SJSA1 (cell line): ENCODE measurements around the gene PRKCE. TPM values are rescaled to one million over a fixed set of nuclear protein-coding genes. Genes with fewer than 3 reads are reported as not detected.

ENCODE experiments used
- DNase-seq, 2 experiments: peaks; one replicate each; pipeline ENCODE4 v3.0.0-alpha.2; 2015 to 2020; ENCODE audit warnings: low spot score in 2 of 2, low read depth in 1 of 2
- H3K27ac ChIP-seq: fragments of 250-450 bp; sonication (Bioruptor Pico); 2 replicates; pipeline ENCODE4 v1.5.1; 2020; ENCODE audit warnings: mild to moderate bottlenecking, moderate library complexity
- H3K27me3 ChIP-seq: fragments of 250-450 bp; sonication (Bioruptor Pico); replicated peaks from 2 replicates; pipeline ENCODE4 v1.5.1; 2020; ENCODE audit warnings: mild to moderate bottlenecking, moderate library complexity
- H3K36me3 ChIP-seq: fragments of 250-450 bp; sonication (Bioruptor Pico); 2 replicates; pipeline ENCODE4 v1.5.1; 2020; ENCODE audit warnings: mild to moderate bottlenecking
- H3K4me1 ChIP-seq: fragments of 250-450 bp; sonication (Bioruptor Pico); replicated peaks from 2 replicates; pipeline ENCODE4 v1.6.1; 2021; ENCODE audit warnings: mild to moderate bottlenecking
- H3K4me3 ChIP-seq: fragments of 250-450 bp; sonication (Bioruptor Pico); 2 replicates; pipeline ENCODE4 v1.5.1; 2020; ENCODE audit warnings: mild to moderate bottlenecking
- H3K9me3 ChIP-seq: fragments of 250-450 bp; sonication (Bioruptor Pico); replicated peaks from 2 replicates; pipeline ENCODE4 v1.5.1; 2020; ENCODE audit warnings: mild to moderate bottlenecking
- total RNA-seq: library from RNA; depleted of rRNA; stranded (reverse); fragments of >200 nt; shearing (Covaris generic); gene quantifications from 2 replicates; pipeline ENCODE4 v1.2.3, GENCODE V29; 2014

PRKCE gene
- total RNA-seq, 1 experiment from 2014 or later: 43.3 TPM

GRCh38 chr2:45981384-45981930 lies 330.0 kb downstream of the PRKCE start:
- Histone ChIP-seq H3K27me3 (no peaks in the 10 kb centered on the region), H3K9me3 (no peaks in the 10 kb centered on the region), H3K27ac (no peak overlapping the region), H3K36me3 (no peaks in the 10 kb centered on the region), H3K4me3 (no peak overlapping the region), H3K4me1 (no peaks in the 10 kb centered on the region)
- peak in 1 of 2 experiments; percentile 2 for DNase-seq

- H3K36me3 ChIP-seq: no peaks in the 10 kb centered on the region
- no peak overlapping the region for H3K27ac ChIP-seq
- H3K9me3 ChIP-seq: no peaks in the 10 kb centered on the region
- H3K4me3 ChIP-seq: no peak overlapping the region
- no peaks in the 10 kb centered on the region for H3K4me1 ChIP-seq
- peak in 1 of 2 experiments; percentile 23 for DNase-seq
- H3K27me3 ChIP-seq: no peaks in the 10 kb centered on the region
These were observed 330.6 kb downstream of the PRKCE start for GRCh38 chr2:45982096-45982495.

GRCh38 chr2:45983213-45983612 lies 331.7 kb downstream of the PRKCE start:
- no peaks in the 10 kb centered on the region for H3K4me1 ChIP-seq
- peak in 1 of 2 experiments; percentile 26 for DNase-seq
- H3K27me3 ChIP-seq: no peaks in the 10 kb centered on the region
- no peaks in the 10 kb centered on the region for H3K36me3 ChIP-seq
- H3K4me3 ChIP-seq: no peak overlapping the region
- H3K27ac ChIP-seq: no peak overlapping the region
- no peaks in the 10 kb centered on the region for H3K9me3 ChIP-seq

GRCh38 chr2:45984366-45984765 lies 332.9 kb downstream of the PRKCE start:
- no peaks in the 10 kb centered on the region for H3K36me3 ChIP-seq
- H3K4me1 ChIP-seq: no peaks in the 10 kb centered on the region
- H3K4me3 ChIP-seq: no peak overlapping the region
- H3K9me3 ChIP-seq: no peaks in the 10 kb centered on the region
- H3K27me3 ChIP-seq: no peaks in the 10 kb centered on the region
- DNase-seq: peak in 1 of 2 experiments; percentile 28
- no peak overlapping the region for H3K27ac ChIP-seq

- H3K27me3 ChIP-seq: no peaks in the 10 kb centered on the region
These were observed 333.5 kb downstream of the PRKCE start for GRCh38 chr2:45984896-45985473.

DNA sequence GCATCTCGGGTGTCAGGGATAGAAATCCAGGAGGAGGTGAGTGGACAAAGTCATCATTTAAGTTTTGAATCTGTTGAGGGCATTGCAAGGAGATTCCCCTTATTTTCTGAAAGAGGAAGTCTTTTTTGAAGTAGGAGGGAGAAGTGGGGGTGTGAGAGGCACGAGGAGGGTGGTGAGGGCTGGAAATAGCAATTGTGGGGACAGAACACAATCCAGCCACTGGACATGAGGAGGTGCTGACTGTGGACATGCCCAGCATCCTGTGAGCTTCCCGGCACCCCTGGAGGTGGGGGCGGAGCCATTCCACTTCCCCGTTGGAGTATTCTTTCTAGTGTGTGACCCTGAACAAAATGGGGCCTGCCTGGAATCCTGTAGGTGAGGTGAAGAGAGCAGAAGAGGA lies 335.0 kb downstream of the PRKCE start:
- H3K4me3 ChIP-seq: no peak overlapping the region
- H3K27me3 ChIP-seq: no peaks in the 10 kb centered on the region
- H3K27ac ChIP-seq: no peak overlapping the region
- H3K36me3 ChIP-seq: no peaks in the 10 kb centered on the region
- DNase-seq: peak in 1 of 2 experiments; percentile 35
- no peaks in the 10 kb centered on the region for H3K4me1 ChIP-seq
- H3K9me3 ChIP-seq: no peaks in the 10 kb centered on the region

More at GRCh38 chr2:45984896-45985473, 333.5 kb downstream of the PRKCE start:
- Histone ChIP-seq H3K9me3 (no peaks in the 10 kb centered on the region), H3K4me3 (no peak overlapping the region), H3K36me3 (no peaks in the 10 kb centered on the region), H3K27ac (no peak overlapping the region), H3K4me1 (no peaks in the 10 kb centered on the region)
- DNase-seq: peak in 1 of 2 experiments; percentile 10

DNA sequence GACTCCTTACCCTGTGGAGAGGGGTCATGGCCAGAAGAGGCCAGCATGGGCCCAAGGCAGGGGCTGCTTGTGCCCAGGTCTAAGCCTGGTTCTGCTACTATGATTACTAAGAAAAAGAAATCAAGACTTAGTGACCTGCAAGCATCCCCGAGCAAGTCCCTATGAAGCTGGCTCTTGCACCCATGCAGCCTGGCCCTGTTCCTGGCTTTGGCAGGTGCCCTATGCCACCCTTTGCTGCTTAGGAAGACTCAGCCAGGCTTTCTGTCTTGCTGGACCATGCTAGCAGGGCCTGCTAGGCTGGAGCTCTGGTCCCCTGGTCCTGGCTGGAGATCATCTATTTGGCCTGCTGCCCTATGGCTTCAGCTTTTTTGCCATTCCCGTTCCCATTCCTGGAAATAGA lies 336.4 kb downstream of the PRKCE start:
- peaks cover 9% of the 10 kb centered on the region for H3K4me1 ChIP-seq
- H3K27ac ChIP-seq: no peak overlapping the region
- H3K9me3 ChIP-seq: no peaks in the 10 kb centered on the region
- DNase-seq: peak in 1 of 2 experiments; percentile 30
- no peaks in the 10 kb centered on the region for H3K27me3 ChIP-seq
- no peak overlapping the region for H3K4me3 ChIP-seq
- H3K36me3 ChIP-seq: no peaks in the 10 kb centered on the region

DNA sequence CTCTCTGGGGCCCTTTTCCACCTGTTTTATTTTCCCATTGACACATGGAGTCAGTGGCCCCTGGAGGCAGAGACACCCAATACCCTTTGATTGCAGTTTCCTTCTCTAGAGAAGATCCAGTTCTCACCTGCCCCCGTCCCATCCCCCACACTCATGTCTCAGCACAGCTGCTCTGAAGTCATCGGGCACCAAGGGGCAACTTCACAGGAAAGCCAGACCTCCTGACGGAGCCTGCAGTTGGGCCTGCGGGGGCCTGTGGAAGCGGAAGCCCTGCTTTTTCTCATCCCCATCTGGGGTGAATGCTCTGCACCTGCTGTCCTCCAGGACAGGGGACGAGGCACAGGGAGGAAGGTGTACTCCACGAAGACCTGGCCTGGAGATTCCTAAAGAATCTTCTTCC lies 337.4 kb downstream of the PRKCE start:
- Histone ChIP-seq H3K36me3 (no peaks in the 10 kb centered on the region), H3K4me1 (peaks cover 16% of the 10 kb centered on the region), H3K9me3 (no peaks in the 10 kb centered on the region), H3K4me3 (no peak overlapping the region), H3K27ac (no peak overlapping the region), H3K27me3 (no peaks in the 10 kb centered on the region)
- peak in 1 of 2 experiments; percentile 29 for DNase-seq

DNA sequence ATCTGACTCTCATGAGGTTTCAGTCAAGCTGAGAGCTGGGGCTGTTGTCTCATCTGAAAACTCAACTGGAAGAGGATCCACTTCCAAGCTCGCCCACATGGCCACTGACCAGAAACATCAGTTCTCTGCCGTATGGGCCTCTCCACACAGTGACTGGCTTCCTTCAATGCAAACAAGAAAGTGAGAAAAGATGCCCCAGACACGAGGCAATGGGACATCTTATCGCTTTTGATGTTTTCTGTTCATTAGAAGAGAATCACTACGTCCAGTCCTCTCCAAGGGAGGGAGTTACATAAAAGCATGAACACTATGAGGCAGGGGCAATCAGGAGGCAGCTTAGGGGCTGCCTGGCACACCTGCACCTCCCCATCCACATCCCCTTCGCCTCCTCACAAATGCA lies 338.7 kb downstream of the PRKCE start:
- no peak overlapping the region for H3K4me3 ChIP-seq
- no peak for DNase-seq
- H3K4me1 ChIP-seq: peaks cover 16% of the 10 kb centered on the region
- H3K9me3 ChIP-seq: no peaks in the 10 kb centered on the region
- no peak overlapping the region for H3K27ac ChIP-seq
- no peaks in the 10 kb centered on the region for H3K36me3 ChIP-seq
- no peaks in the 10 kb centered on the region for H3K27me3 ChIP-seq

- Histone ChIP-seq H3K4me1 (peaks cover 16% of the 10 kb centered on the region), H3K9me3 (no peaks in the 10 kb centered on the region), H3K36me3 (no peaks in the 10 kb centered on the region), H3K4me3 (no peak overlapping the region), H3K27me3 (no peaks in the 10 kb centered on the region), H3K27ac (no peak overlapping the region)
- DNase-seq: peak; percentile 32 to 53
These were observed 340.7 kb downstream of the PRKCE start for GRCh38 chr2:45992021-45992740.

DNA sequence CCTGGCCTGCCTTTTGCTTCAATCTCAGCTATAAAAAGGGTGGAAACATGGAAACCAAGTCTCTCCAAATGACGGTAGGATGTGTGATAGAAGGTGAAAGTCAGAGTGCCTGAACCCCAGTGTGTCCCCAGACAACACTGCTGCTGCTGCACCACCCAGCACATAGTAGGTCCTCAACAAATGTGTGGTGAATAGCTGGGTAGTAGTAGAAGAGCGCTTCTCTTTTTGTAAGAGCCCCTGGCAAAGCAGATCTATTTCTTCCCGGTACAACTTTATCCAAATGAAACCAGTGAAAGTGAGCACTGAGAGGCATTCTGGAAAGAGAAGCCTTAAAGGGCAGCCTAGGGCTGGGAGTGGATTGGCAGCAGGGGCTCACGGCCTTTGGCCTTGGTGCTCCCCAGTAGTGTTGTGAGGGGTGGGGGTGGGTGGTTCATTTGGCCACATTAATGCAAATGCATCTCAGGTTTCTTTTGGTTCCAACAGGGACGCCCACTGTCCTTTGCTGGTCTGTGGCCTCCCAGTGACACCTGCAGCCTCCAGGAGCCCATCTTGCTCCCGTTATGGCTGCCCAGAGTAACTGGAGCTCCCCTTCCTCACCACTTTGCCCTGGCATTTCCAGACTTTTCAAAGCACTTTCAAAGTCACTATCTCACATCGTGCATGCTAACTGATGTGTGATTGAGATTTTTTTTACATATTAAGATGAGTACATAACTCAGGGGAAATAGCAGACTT lies 341.4 kb downstream of the PRKCE start:
- no peak for DNase-seq
- Histone ChIP-seq H3K27ac (no peak overlapping the region), H3K36me3 (no peaks in the 10 kb centered on the region), H3K4me1 (peaks cover 16% of the 10 kb centered on the region), H3K4me3 (no peak overlapping the region), H3K27me3 (no peaks in the 10 kb centered on the region), H3K9me3 (no peaks in the 10 kb centered on the region)

DNA sequence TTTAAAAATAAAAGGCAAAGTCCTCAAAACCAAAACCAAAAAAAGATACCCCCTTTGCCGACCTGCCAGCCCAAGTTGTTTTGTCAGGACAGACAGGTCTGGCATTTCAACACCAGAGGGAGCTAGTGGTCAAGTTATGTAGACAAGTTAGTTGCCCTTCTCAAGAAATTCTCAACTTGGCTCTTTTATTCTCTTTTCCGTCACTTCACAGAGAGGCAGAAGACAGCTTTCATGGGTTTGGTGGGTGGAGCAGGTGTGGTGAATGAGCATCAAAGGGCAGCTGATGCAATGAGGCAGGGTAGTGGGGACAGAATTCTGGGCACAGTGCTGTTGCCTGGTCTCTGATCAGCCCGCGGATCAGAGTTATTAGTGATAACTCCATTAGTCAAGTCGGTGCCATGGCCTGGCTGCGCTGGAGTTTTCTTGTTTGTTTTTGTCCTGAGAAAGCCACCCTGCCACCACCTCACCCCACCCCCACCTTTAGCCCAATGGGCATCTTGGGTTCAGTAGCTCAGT lies 342.1 kb downstream of the PRKCE start:
- Histone ChIP-seq H3K9me3 (no peaks in the 10 kb centered on the region), H3K4me1 (peaks cover 16% of the 10 kb centered on the region), H3K27ac (no peak overlapping the region), H3K27me3 (no peaks in the 10 kb centered on the region), H3K4me3 (no peak overlapping the region), H3K36me3 (no peaks in the 10 kb centered on the region)
- peak; percentile 66 to 76 for DNase-seq

DNA sequence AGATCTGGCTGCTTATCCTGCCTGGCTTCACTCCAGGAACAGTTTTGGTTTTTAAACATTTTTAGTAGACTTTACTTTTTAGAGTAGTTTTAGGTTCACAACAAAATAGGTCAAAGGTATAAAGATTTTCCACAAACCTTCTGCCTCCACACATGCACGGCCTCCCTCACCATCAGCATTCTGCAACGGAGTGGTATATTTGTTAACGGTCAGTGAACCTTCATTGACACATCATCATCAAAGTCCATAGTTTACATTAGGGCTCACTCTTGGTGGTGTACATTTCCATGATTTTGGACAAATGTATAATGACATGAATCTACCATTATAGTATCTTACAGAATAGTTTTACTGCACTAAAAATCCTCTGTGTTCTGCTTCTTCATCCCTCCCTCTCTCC lies 342.6 kb downstream of the PRKCE start:
- H3K4me3 ChIP-seq: no peak overlapping the region
- H3K9me3 ChIP-seq: no peaks in the 10 kb centered on the region
- DNase-seq: no peak
- no peaks in the 10 kb centered on the region for H3K27me3 ChIP-seq
- H3K36me3 ChIP-seq: no peaks in the 10 kb centered on the region
- peaks cover 16% of the 10 kb centered on the region for H3K4me1 ChIP-seq
- no peak overlapping the region for H3K27ac ChIP-seq
